ENCODE data around the gene XXYLT1.
"Not testable (repeated sequence)": the region's sequence is repeated elsewhere in the genome, so short reads cannot be mapped to it uniquely, and the experiment has no call there.

The XXYLT1 gene

GRCh38 chr3:195112361-195112791, 158.6 kb downstream of the XXYLT1 start:
- DNase-seq (ENCODE audit: low read depth) = no peak

GRCh38 chr3:195111766-195112165, 159.2 kb downstream of the XXYLT1 start:
- DNase-seq (ENCODE audit: low read depth) = no peak

- DNase-seq (ENCODE audit: low read depth) = no peak
Observed at GRCh38 chr3:195111319-195111705, 159.6 kb downstream of the XXYLT1 start.

GRCh38 chr3:195110647-195111318, 160.2 kb downstream of the XXYLT1 start:
- no peak for DNase-seq (ENCODE audit: low read depth)

GRCh38 chr3:195109098-195109657, 161.8 kb downstream of the XXYLT1 start:
- no peak for DNase-seq (ENCODE audit: low read depth)

- DNase-seq (ENCODE audit: low read depth) = no peak
Observed at GRCh38 chr3:195107593-195107992, 163.4 kb downstream of the XXYLT1 start.

- not testable (repeated sequence) for DNase-seq (ENCODE audit: low read depth)
Observed at GRCh38 chr3:195107031-195107430, 163.9 kb downstream of the XXYLT1 start.

GRCh38 chr3:195106418-195106906, 164.5 kb downstream of the XXYLT1 start:
- peak; percentile 53 for DNase-seq (ENCODE audit: low read depth)

GRCh38 chr3:195105841-195106417, 165.0 kb downstream of the XXYLT1 start:
- no peak for DNase-seq (ENCODE audit: low read depth)

- no peak for DNase-seq (ENCODE audit: low read depth)
Observed at GRCh38 chr3:195105389-195105788, 165.6 kb downstream of the XXYLT1 start.

- DNase-seq (ENCODE audit: low read depth) = no peak
Observed at GRCh38 chr3:195104340-195104739, 166.6 kb downstream of the XXYLT1 start.

- DNase-seq (ENCODE audit: low read depth) = no peak
Observed at GRCh38 chr3:195103623-195104022, 167.3 kb downstream of the XXYLT1 start.

- DNase-seq (ENCODE audit: low read depth) = no peak
Observed at GRCh38 chr3:195102609-195103467, 168.1 kb downstream of the XXYLT1 start.

GRCh38 chr3:195101927-195102608, 168.9 kb downstream of the XXYLT1 start:
- DNase-seq (ENCODE audit: low read depth) = no peak

GRCh38 chr3:195101001-195101583, 169.9 kb downstream of the XXYLT1 start:
- DNase-seq (ENCODE audit: low read depth) = no peak

- DNase-seq (ENCODE audit: low read depth) = no peak
Observed at GRCh38 chr3:195099951-195100785, 170.8 kb downstream of the XXYLT1 start.

- no peak for DNase-seq (ENCODE audit: low read depth)
Observed at GRCh38 chr3:195098741-195099525, 172.0 kb downstream of the XXYLT1 start.

GRCh38 chr3:195097331-195098255, 173.4 kb downstream of the XXYLT1 start:
- DNase-seq (ENCODE audit: low read depth) = no peak
